Activated CD4-positive, CD25-positive, alpha-beta regulatory T cell treated with anti-CD3 and anti-CD28 coated beads, Interleukin-2, amount 50 U/mL, for 72 hours (primary cell): Measurements from ENCODE around the gene NPR2.

ENCODE experiments used
- DNase-seq: peaks from one replicate; pipeline ENCODE4 v3.0.0; 2021

The NPR2 gene

DNA sequence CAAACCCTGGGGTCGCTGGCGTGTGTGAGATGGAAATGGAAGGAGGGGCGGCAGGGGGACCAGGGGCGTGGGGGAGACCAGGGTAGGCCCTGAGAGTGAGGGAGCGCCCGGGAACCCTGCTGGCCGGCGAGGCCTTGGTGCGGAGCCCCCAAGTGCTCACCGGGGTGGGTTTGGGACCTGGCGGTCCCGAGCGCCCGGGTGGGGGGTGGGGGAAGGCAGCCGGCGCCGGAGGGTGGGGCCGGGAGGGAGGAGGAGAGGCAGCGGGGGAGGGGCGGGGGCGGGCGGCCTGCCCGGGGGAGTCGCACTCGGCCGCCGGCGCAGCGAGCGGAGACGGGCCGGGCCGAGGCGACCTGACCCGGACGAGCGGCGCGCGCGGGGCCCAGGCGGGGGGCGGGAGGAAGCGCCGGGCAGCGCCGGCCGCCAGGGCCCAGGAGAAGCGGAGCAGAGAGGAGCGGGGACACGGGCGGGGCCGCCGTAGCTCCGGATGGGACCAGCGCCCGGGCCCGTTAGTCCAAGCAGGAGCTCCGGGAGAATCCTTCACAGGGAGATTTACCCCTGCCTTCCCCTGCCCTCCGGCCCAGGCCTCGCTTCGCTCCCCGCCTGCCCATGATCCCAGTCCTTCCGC, at the start of gene NPR2:
NPR2 (plus strand) TSS at position 295 of the 625 bp plus-strand sequence. CDS start 818 bp downstream, outside the sequence.
- DNase-seq: no peak

DNA sequence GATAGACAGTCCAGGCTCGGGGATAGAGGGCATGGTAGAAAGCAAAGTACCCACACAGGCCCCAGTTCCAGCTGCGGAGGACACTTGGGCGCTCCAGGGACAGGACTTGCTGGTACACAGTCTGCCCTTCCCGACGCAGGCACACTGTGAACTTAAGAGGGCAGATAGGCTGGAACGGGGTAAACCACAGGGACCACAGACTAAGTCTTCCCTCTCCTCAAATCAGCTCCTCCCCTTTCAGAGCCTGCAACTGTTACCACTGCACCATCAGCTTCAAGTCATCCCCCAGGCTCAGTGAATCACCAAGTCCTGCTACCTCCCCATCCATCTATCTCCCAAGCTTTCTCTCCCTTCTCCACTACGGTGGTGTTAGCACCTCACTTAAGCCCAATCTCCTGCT, 49.7 kb upstream of the NPR2 start:
- no peak for DNase-seq

DNA sequence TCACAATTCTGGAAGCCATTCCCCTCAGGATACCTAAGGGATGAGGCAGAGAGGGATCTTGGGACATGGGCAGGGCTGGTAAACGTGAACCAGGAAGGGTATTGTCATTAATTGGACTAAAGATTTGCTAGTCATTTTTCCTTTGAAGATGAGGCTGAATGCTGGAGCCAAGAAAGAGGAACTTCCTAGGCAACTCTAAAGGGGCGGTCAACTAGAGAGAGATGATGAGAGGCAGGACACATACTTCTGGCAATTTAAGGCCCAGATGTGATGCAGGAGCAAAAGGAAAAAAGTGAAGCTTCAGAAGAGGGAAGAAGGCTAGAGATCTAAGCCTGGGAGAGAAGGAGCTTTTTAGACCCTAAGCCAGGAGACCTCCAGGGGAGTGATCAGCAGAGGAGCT, 47.9 kb upstream of the NPR2 start:
- DNase-seq: no peak

DNA sequence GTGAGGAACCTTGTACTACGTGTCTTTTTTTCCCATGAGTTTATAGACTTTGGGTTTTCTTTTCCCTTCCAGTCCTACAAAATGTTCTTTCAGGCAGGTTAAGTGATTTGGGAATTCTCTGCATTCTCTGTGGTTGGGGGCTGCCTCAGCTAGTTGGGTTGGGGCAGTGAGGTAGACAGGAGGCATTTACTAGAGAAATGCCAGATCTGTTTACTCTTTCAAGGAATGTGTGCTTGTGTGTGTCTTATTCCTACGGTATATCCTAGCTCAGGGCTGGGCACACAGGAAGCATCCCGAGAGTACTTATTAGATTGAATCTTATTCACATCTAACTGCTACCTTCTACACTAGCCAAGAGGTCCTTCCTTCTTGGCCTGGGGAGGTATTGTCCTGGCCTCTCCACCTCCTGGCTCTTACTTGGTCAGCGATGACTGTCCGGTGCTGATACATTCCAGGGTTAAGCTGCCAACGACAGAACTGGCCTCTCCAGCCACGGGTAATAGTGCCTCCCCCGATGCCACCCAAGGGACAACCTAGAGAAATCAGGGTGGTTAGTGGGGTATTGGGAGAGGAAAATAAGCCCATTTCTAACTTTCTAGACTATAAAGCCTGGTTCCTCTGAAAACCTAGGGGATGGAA, 47.4 kb upstream of the NPR2 start:
- no peak for DNase-seq

DNA sequence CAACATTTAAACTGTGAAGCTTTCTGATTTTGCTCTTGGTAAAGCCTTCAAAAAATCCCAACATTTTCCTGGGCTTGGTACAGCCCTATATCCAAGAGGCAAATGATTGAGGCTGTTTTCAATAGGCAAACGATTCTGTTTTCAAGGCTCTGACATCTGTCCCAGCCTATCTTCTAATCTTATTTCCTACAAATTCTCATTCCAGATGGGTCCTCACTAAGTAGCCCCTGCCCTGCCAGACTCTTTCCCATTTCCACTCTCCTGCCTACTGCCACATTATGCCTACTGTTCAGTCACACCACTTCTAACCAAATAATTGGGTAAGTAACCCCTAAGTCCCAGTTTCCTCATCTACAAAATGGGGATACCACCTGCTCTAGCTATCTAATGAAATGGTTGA, 45.8 kb upstream of the NPR2 start:
- DNase-seq: no peak

DNA sequence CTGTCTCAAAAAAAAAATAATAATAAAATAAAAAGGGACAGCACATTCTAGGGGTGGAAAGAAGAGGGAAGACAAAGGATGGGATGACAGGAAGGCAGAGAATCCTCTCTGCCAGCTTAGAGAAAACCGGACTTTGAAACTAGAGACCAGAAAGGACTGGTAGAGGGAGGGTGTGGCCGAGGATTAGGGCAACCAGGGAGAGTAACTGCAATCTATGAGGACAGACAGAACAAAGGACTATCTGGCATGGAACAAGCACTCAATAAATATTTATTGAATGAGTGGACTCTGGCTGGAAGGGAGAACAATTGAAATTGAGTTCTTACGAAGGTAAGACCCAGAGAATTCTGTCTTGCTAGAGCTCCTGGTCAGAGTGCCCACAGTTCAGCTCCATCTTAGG, 44.8 kb upstream of the NPR2 start:
- no peak for DNase-seq

GRCh38 chr9:35748242-35748857, 43.0 kb upstream of the NPR2 start:
- DNase-seq: no peak

- DNase-seq: peak; percentile 76
Measured at GRCh38 chr9:35748858-35749514, 42.4 kb upstream of the NPR2 start, which contains the start of the genes GBA2 and RGP1. TSS of gene GBA2 (minus strand) at chr9:35749228. CDS start at chr9:35748704, 524 bp downstream. TSS of gene RGP1 (plus strand) at chr9:35749287. CDS start at chr9:35749756, 469 bp downstream.

- DNase-seq: peak; percentile 56
Measured at GRCh38 chr9:35749515-35750255, 41.7 kb upstream of the NPR2 start.

- DNase-seq: no peak
Measured at GRCh38 chr9:35750256-35750531, 41.2 kb upstream of the NPR2 start.

GRCh38 chr9:35753466-35753865, 37.9 kb upstream of the NPR2 start:
- no peak for DNase-seq

GRCh38 chr9:35754264-35754663, 37.1 kb upstream of the NPR2 start, which contains the start of gene MSMP:
TSS of gene MSMP (minus strand) at chr9:35754276. CDS start at chr9:35754129, 147 bp downstream.
- no peak for DNase-seq

GRCh38 chr9:35755071-35755470, 36.3 kb upstream of the NPR2 start:
- DNase-seq: no peak

DNA sequence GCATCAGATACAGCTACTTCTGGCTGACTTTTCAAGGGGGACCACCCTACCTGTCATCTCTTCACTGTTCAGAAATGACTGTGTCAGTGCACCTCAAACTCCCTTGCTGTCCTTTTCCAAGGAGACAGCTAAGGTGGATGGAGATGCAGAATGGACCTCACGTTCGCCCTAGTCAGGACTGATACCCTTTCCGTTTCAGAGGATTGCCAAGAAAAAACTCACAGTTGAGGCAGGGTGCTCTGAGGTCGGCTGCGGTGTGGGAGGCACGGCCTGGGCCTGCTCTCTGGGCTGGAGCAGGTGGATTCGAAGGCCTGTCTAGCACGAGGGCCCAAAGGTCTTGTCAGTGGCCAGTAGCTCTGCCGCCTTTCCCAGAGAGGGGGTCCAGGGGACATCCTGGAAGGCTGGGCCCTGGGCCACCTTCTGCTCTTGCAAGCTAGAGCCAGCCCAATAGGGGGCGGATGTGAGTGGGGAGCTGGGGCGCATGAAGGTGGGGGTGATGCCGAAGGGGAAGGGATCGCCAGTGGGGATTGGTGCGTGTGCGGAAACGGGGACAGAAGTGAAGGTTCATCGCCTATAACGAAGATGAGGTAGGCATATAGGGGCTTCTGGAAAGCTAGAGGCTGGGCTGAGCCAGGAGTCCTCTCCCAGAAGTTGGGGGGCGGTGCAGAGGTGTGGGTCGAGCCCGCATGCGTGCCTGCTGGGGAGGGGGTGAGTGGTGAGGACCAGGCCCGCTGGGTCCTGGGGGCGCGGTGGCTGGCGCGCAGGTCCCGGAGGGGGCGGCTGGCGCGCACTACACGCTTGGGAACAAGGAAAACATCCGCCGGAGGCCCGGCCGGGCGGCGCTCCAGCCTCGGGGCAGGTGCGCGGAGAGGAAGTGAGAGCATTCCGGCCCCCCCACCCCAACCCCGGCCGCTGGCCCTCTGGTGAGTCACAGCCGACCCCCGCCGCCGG, 34.8 kb upstream of the NPR2 start:
- peak; percentile 77 for DNase-seq

- peak; percentile 54 for DNase-seq
Measured at GRCh38 chr9:35757226-35757891, 34.0 kb upstream of the NPR2 start.

DNA sequence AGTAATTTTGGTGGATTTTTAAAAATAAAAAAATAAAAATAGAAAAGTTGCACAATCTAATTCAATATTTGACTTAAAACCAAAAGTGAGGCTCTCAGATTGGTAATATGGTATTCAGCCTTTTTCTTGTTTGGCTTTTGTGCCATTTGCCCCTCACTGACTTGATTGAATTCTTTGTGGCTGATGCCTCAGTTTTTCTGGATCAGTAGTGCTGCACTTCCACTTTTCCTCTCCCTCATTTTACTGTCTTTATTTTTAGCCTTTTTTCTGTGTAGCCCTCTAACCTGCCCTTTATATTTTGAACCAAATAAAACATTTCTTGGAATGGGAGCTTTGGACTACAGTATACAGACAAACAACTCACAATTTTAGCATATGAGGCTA, 33.5 kb upstream of the NPR2 start:
- no peak for DNase-seq

DNA sequence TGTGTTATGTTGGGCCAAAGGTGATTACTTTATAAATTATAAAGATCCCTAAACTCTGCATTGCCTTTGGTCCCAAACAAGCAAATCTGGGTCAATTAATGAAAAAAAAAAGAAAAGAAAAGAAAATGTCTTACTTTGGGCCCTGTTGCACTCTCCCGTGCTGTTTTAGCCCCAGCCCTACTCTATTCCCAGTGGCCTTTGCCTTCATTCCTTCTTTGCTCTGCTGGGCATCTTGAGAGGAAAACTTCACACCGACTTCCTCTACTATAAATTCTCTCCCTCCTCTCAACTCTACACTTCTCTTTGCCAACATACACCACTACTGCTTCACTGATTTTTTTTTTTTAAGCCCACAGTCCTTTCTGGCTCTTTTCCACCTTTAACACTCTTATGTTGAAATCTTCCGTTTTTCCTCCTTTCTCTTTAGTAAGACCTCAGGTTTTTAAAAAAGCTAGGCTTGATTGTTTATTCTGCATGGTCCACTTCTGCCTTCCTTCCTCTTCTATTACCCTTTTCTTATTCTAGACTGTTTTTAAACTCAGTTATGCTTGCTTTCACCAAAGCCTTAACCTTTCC, 32.8 kb upstream of the NPR2 start:
- no peak for DNase-seq

DNA sequence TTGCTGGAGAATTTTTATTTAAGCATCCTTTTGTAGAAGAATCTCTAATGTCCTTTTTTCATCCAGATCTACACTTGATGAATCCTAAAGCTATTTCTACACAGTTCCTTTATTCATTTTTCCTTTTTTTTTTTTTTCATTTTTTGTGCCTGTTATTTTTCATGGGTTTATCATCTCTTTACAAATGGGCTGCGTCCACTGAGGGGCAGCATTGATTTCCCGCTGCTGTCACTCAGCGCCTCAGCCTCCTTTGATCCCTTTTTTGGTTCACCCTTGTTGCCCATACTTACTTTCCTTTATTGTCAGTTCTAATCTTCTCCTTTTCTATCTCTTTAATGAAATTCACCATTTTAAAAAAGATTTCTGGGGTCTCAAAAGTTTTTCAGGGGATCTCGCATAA, 31.6 kb upstream of the NPR2 start:
- DNase-seq: no peak

DNA sequence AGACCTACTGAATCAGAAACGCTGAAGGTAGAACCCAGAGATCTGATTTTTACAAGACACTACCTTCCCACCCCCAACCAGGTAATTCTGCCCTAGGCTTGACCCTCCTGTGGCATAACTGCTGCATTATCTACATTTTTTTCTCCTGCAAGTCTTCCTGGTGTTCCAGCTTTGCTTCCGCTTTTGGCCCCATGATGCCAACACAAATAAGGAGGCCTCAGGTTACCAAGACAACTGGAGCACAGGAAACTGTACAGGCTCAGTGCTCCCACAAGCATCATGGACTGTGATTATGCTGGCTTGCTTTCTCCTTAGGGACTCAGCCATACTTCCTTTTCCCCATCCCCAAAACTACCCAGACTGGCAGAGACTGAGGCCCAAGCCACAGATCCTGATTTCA, 30.7 kb upstream of the NPR2 start:
- DNase-seq: no peak

GRCh38 chr9:35763181-35763580, 28.2 kb upstream of the NPR2 start:
- no peak for DNase-seq

GRCh38 chr9:35763803-35764202, 27.6 kb upstream of the NPR2 start:
- no peak for DNase-seq
